HepG2 (cell line): ENCODE measurements around the gene ADAM15. TPM values are rescaled to one million over a fixed set of nuclear protein-coding genes. Genes with fewer than 3 reads are reported as not detected.

ENCODE experiments used
- BCLAF1 ChIP-seq: fragments of 450-650 bp; IDR thresholded peaks from 2 replicates; pipeline ENCODE4 v1.6.1; 2017; ENCODE audit warnings: mild to moderate bottlenecking
- BHLHE40 ChIP-seq: IDR thresholded peaks from 2 replicates; pipeline ENCODE4 v1.6.1; 2011; ENCODE audit warnings: low read length, improper control_type of control experiment
- JDP2 ChIP-seq: sonication (generic); formaldehyde crosslinking; IDR thresholded peaks from 2 replicates; pipeline ENCODE4 v1.8.1; 2022; ENCODE audit warnings: missing genetic modification reagents, borderline replicate concordance
- KDM3A ChIP-seq: IDR thresholded peaks from 2 replicates; pipeline ENCODE4 v1.6.1; 2018; ENCODE audit warnings: low read depth, missing compliant biosample characterization
- MED1 ChIP-seq: sonication (generic); formaldehyde crosslinking; IDR thresholded peaks from 2 replicates; pipeline ENCODE4 v1.4.0; 2020; ENCODE audit warnings: missing genetic modification reagents
- PPARG ChIP-seq: conservative IDR thresholded peaks from 2 replicates; pipeline ENCODE4 v1.6.1; 2016; ENCODE audit warnings: missing biosample characterization, missing genetic modification reagents
- PRMT3 ChIP-seq: sonication (generic); formaldehyde crosslinking; IDR thresholded peaks from 2 replicates; pipeline ENCODE4 v1.8.1; 2022; ENCODE audit warnings: low read depth, mild to moderate bottlenecking, moderate library complexity, missing genetic modification reagents, borderline replicate concordance
- REPIN1 ChIP-seq: sonication (generic); formaldehyde crosslinking; IDR thresholded peaks from 2 replicates; pipeline ENCODE4 v1.8.0; 2022; ENCODE audit warnings: missing genetic modification reagents, low read depth, mild to moderate bottlenecking, borderline replicate concordance
- RERE ChIP-seq: IDR thresholded peaks from 2 replicates; pipeline ENCODE4 v1.6.1; 2016; ENCODE audit warnings: low read depth, missing genetic modification reagents, missing compliant biosample characterization
- SP1 ChIP-seq, 2 experiments: fragments of 450-650 bp in 1 of 2; sonication (generic) in 1 of 2; formaldehyde crosslinking in 1 of 2; IDR thresholded peaks; 2 replicates each; pipeline versions ENCODE4 v1.4.0 to v1.6.1; 2016 to 2020; ENCODE audit warnings: missing genetic modification reagents in 1 of 2
- TFDP1 ChIP-seq: IDR thresholded peaks from 2 replicates; pipeline ENCODE4 v1.6.1; 2016; ENCODE audit warnings: missing compliant biosample characterization, missing genetic modification reagents, borderline replicate concordance
- TGIF2 ChIP-seq: IDR thresholded peaks from 2 replicates; pipeline ENCODE4 v1.6.1; 2016; ENCODE audit warnings: control low read depth, missing compliant biosample characterization
- ZC3H13 ChIP-seq: sonication (generic); formaldehyde crosslinking; IDR thresholded peaks from 2 replicates; pipeline ENCODE4 v1.8.1; 2023; ENCODE audit warnings: mild to moderate bottlenecking, missing genetic modification reagents, moderate library complexity
- ZNF253 ChIP-seq: sonication (generic); formaldehyde crosslinking; IDR thresholded peaks from 2 replicates; pipeline ENCODE4 v1.8.0; 2022; ENCODE audit warnings: mild to moderate bottlenecking, missing genetic modification reagents, borderline replicate concordance
- ZNF430 ChIP-seq: sonication (generic); formaldehyde crosslinking; IDR thresholded peaks from 2 replicates; pipeline ENCODE4 v1.9.0; 2021; ENCODE audit warnings: mild to moderate bottlenecking, missing genetic modification reagents
- ZNF496 ChIP-seq: sonication (generic); formaldehyde crosslinking; IDR thresholded peaks from 2 replicates; pipeline ENCODE4 v1.8.1; 2023; ENCODE audit warnings: mild to moderate bottlenecking, moderate library complexity, missing genetic modification reagents; ENCODE audit not compliant: insufficient replicate concordance
- ZNF605 ChIP-seq: sonication (generic); formaldehyde crosslinking; IDR thresholded peaks from 2 replicates; pipeline ENCODE4 v1.8.0; 2022; ENCODE audit warnings: mild to moderate bottlenecking, missing genetic modification reagents
- ZNF691 ChIP-seq: sonication (generic); formaldehyde crosslinking; IDR thresholded peaks from 2 replicates; pipeline ENCODE4 v1.4.0; 2020; ENCODE audit warnings: missing genetic modification reagents, low read depth, mild to moderate bottlenecking, borderline replicate concordance
- polyA plus RNA-seq, 8 experiments: library from polyadenylated mRNA; depleted of rRNA in 3 of 8; stranded (reverse) in 7 of 8; unstranded in 1 of 8; fragments of >200 nt; fragmentation: Illumina TruSeq in 4 of 8; extraction: Trizol in 4 of 8; gene quantifications; 2 replicates each; pipeline versions ENCODE4 v1.2.1 to v1.2.3, GENCODE V29; 2011 to 2016; ENCODE audit warnings: low read depth in 4 of 8, missing spikeins in 1 of 8, mixed read lengths in 1 of 8; ENCODE audit not compliant: insufficient read depth in 1 of 8
- total RNA-seq, 5 experiments: library from RNA; depleted of rRNA; stranded (reverse); fragments of >200 nt; fragmentation: Illumina TruSeq; extraction: Trizol; gene quantifications; 2 replicates each; pipeline ENCODE4 v1.2.3, GENCODE V29; 2016; ENCODE audit warnings: low read depth in 1 of 5

The ADAM15 gene
- total and polyA plus RNA-seq, 2 of the 13 experiments (the other 11 are each of a cell fraction or from before 2014, with no cell fraction given): 17.9 to 25.6 TPM

GRCh38 chr1:155050560-155051341 lies at the start of gene ADAM15 (continued):
- TF ChIP-seq ZNF496 (CRISPR knock-in tag): no peak
- 0 out of 2 replicates have a peak, but pooled peaks have one; percentile 19 for TF ChIP-seq ZNF253 (CRISPR knock-in tag)
- TF ChIP-seq TFDP1 (CRISPR knock-in tag): peak; percentile 98
- 0 out of 2 replicates have a peak, but pooled peaks have one; percentile 39 for TF ChIP-seq RERE (CRISPR knock-in tag)
- peak; percentile 56 for TF ChIP-seq MED1 (CRISPR knock-in tag)
- peak; percentile 92; the same call in 1 of the 2 replicates for TF ChIP-seq ZNF430
- TF ChIP-seq TGIF2: peak; percentile 93
- no peak for TF ChIP-seq SP1 (IDR thresholded peaks at IDR 0.05)
- TF ChIP-seq SP1 (CRISPR knock-in tag; IDR thresholded peaks at IDR 0.05): peak; percentile 88
- TF ChIP-seq KDM3A (CRISPR knock-in tag): peak; percentile 93; the same call in 1 of the 2 replicates
- peak; percentile 65; the same call in 1 of the 2 replicates for TF ChIP-seq ZC3H13 (CRISPR knock-in tag)
- 0 out of 2 replicates have a peak, but pooled peaks have one; percentile 39 for TF ChIP-seq JDP2 (CRISPR knock-in tag)
- TF ChIP-seq BHLHE40: 0 out of 2 replicates have a peak, but pooled peaks have one; percentile 30
- TF ChIP-seq PPARG (CRISPR knock-in tag): 0 out of 2 replicates have a peak, but pooled peaks have one; percentile 22
- no peak for TF ChIP-seq BCLAF1
- TF ChIP-seq ZNF691 (CRISPR knock-in tag): peak; percentile 90
- no peak for TF ChIP-seq REPIN1 (CRISPR knock-in tag)
- peak; percentile 98 for TF ChIP-seq ZNF605
- 0 out of 2 replicates have a peak, but pooled peaks have one; percentile 56 for TF ChIP-seq PRMT3 (CRISPR knock-in tag)
